ENCODE measurements around the gene MSTN.

The MSTN gene

GRCh38 chr2:190099890-190100697 is 37.6 kb upstream of the MSTN start:
- TF ChIP-seq TSHZ2 (CRISPR knock-in tag; IDR thresholded peaks at IDR 0.05), result no peak
- no peak for ATAC-seq

GRCh38 chr2:190098851-190099250 is 36.3 kb upstream of the MSTN start:
- ATAC-seq, result no peak

More at GRCh38 chr2:190098851-190099250, 36.3 kb upstream of the MSTN start:
- no peak for TF ChIP-seq ZNF8 (CRISPR knock-in tag; IDR thresholded peaks at IDR 0.05)
- no peak for TF ChIP-seq ARNTL (CRISPR knock-in tag; IDR thresholded peaks at IDR 0.05; ENCODE audit: borderline replicate concordance, low read depth)
- TF ChIP-seq ISL1 (CRISPR knock-in tag; IDR thresholded peaks at IDR 0.05), result no peak
- TF ChIP-seq ESRRG (CRISPR knock-in tag; IDR thresholded peaks at IDR 0.05), result no peak
- TF ChIP-seq PPARA (CRISPR knock-in tag; IDR thresholded peaks at IDR 0.05; ENCODE audit: borderline replicate concordance), result no peak
- TF ChIP-seq ZNF70 (CRISPR knock-in tag; IDR thresholded peaks at IDR 0.05), result no peak
- TF ChIP-seq TOX (CRISPR knock-in tag; IDR thresholded peaks at IDR 0.05; ENCODE audit: borderline replicate concordance), result no peak
- no peak for TF ChIP-seq TSHZ2 (CRISPR knock-in tag; IDR thresholded peaks at IDR 0.05)
- TF ChIP-seq SNAI2 (CRISPR knock-in tag; IDR thresholded peaks at IDR 0.05), result no peak
- TF ChIP-seq POU6F1 (CRISPR knock-in tag; IDR thresholded peaks at IDR 0.05; ENCODE audit: borderline replicate concordance, low read depth), result no peak
- TF ChIP-seq PATZ1 (CRISPR knock-in tag; IDR thresholded peaks at IDR 0.05; ENCODE audit: borderline replicate concordance), result no peak
- no peak for TF ChIP-seq CREB5 (CRISPR knock-in tag; IDR thresholded peaks at IDR 0.05; ENCODE audit: low read depth)
- no peak for TF ChIP-seq RARB (CRISPR knock-in tag; IDR thresholded peaks at IDR 0.05)
